ENCODE results near the gene SGMS1. TPM values are rescaled to one million over a fixed set of nuclear protein-coding genes. Genes with fewer than 3 reads are reported as not detected.
"Not testable (repeated sequence)": the region's sequence is repeated elsewhere in the genome, so short reads cannot be mapped to it uniquely, and the experiment has no call there.

The SGMS1 gene
- total and polyA plus RNA-seq, 2 donors, result 14.7 to 25.5 TPM

DNA sequence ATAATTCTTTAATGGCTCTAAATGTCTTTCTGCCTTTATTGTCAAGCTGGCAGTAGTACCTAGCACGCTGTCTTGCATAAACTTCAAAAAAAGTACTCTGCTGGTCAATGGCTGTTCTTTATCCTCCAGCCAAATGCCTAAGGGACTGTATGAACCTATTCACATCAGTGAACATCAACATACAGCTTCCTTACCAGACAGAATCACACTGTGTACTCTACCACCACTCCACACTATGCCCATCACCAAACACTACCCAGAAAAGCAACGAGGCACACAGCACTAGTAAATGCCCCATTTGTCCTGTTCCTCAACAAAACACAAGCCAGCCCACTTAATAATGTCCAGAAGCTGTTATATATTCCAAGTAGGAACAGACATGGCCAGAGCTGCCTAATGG is 127.5 kb downstream of the SGMS1 start:
- Histone ChIP-seq H3K9me3 (ENCODE audit: control insufficient read depth in 2 of 2, insufficient read depth in 1 of 2, low read length in 1 of 2) (no peaks in the 10 kb centered on the region), H3K4me3 (ENCODE audit: low read length in 2 of 2) (no peak overlapping the region), H3K4me1 (ENCODE audit: control insufficient read depth in 2 of 2, insufficient read depth in 2 of 2, low read length in 2 of 2) (no peaks in the 10 kb centered on the region), H3K27ac (ENCODE audit: low read depth in 1 of 2, low read length in 1 of 2) (no peak overlapping the region), H3K27me3 (ENCODE audit: control insufficient read depth in 2 of 2, insufficient read depth in 1 of 2, low read length in 1 of 2) (no peaks in the 10 kb centered on the region), H3K36me3 (ENCODE audit: control insufficient read depth in 2 of 2, insufficient read depth in 2 of 2, low read length in 1 of 2) (no peaks in the 10 kb centered on the region)
- DNase-seq (ENCODE audit: low read depth in 6 of 9, low spot score in 9 of 9), result no peak
- 97% methylated on average over 2 of the region's 2 CpGs for WGBS

DNA sequence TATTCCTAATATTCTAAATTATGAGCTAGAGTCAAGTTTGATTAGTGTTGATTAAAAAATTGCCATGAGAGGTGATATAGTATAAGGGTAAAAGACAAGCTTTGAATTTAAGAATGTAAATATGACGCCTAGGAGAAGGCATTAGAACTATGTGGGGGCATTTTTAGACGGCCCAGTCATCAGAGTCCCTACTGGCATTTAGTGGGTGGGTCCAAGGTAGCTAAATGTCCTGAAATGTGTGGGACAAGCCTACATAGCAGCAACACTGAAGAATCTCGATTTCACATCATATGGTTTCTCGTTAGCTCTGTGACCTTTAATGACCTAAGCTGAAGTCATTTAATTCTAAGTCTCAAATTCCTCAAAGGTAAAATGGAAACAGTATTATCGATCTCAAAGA is 133.5 kb downstream of the SGMS1 start:
- no peaks in the 10 kb centered on the region for H3K27me3 ChIP-seq (ENCODE audit: control insufficient read depth in 2 of 2, insufficient read depth in 1 of 2, low read length in 1 of 2)
- 97% methylated on average over 5 of the region's 5 CpGs for WGBS
- no peak for DNase-seq (ENCODE audit: low read depth in 6 of 9, low spot score in 9 of 9)
- H3K27ac ChIP-seq (ENCODE audit: low read depth in 1 of 2, low read length in 1 of 2), result no peak overlapping the region
- H3K36me3 ChIP-seq (ENCODE audit: control insufficient read depth in 2 of 2, insufficient read depth in 2 of 2, low read length in 1 of 2), result no peaks in the 10 kb centered on the region
- H3K4me1 ChIP-seq (ENCODE audit: control insufficient read depth in 2 of 2, insufficient read depth in 2 of 2, low read length in 2 of 2), result no peaks in the 10 kb centered on the region
- H3K4me3 ChIP-seq (ENCODE audit: low read length in 2 of 2), result no peak overlapping the region
- no peaks in the 10 kb centered on the region for H3K9me3 ChIP-seq (ENCODE audit: control insufficient read depth in 2 of 2, insufficient read depth in 1 of 2, low read length in 1 of 2)

DNA sequence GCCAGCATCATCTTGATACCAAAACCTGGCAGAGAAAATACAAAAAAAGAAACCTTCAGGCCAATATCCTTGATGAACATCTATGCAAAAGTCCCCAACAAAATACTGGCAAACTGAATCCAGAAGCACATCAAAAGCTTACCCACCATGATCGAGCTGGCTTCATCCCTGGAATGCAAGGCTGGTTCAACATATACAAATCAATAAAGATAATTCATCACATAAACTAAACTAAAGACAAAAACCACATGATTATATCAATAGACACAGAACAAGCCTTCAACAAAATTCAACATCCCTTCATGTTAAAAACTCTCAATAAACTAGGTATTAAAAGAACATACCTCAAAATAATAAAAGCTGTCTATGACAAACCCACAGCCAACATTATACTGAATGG is 139.2 kb downstream of the SGMS1 start:
- not testable (repeated sequence) for H3K4me1 ChIP-seq (ENCODE audit: control insufficient read depth in 2 of 2, insufficient read depth in 2 of 2, low read length in 2 of 2); DNase-seq (ENCODE audit: low read depth in 6 of 9, low spot score in 9 of 9)
- 98% methylated on average over 1 of the region's 1 CpG for WGBS

GRCh38 chr10:50480054-50481007 is 143.4 kb downstream of the SGMS1 start:
- WGBS, result 97% methylated on average over 9 of the region's 9 CpGs

More for the DNA sequence above, 139.2 kb downstream of the SGMS1 start:
- H3K36me3 ChIP-seq (ENCODE audit: control insufficient read depth in 2 of 2, insufficient read depth in 2 of 2, low read length in 1 of 2); H3K9me3 ChIP-seq (ENCODE audit: control insufficient read depth in 2 of 2, insufficient read depth in 1 of 2, low read length in 1 of 2); H3K4me3 ChIP-seq (ENCODE audit: low read length in 2 of 2); H3K27me3 ChIP-seq (ENCODE audit: control insufficient read depth in 2 of 2, insufficient read depth in 1 of 2, low read length in 1 of 2); H3K27ac ChIP-seq (ENCODE audit: low read depth in 1 of 2, low read length in 1 of 2): not testable (repeated sequence)

GRCh38 chr10:50477287-50478203 is 146.2 kb downstream of the SGMS1 start:
- no peak for DNase-seq (ENCODE audit: low read depth in 6 of 9, low spot score in 9 of 9)
- H3K36me3 ChIP-seq (ENCODE audit: control insufficient read depth in 2 of 2, insufficient read depth in 2 of 2, low read length in 1 of 2), result no peaks in the 10 kb centered on the region
- no peak overlapping the region for H3K4me3 ChIP-seq (ENCODE audit: low read length in 2 of 2)
- 85% methylated on average over 4 of the region's 4 CpGs for WGBS
- no peaks in the 10 kb centered on the region for H3K27me3 ChIP-seq (ENCODE audit: control insufficient read depth in 2 of 2, insufficient read depth in 1 of 2, low read length in 1 of 2)
- H3K27ac ChIP-seq (ENCODE audit: low read depth in 1 of 2, low read length in 1 of 2), result no peak overlapping the region
- no peaks in the 10 kb centered on the region for H3K9me3 ChIP-seq (ENCODE audit: control insufficient read depth in 2 of 2, insufficient read depth in 1 of 2, low read length in 1 of 2)
- H3K4me1 ChIP-seq (ENCODE audit: control insufficient read depth in 2 of 2, insufficient read depth in 2 of 2, low read length in 2 of 2), result no peaks in the 10 kb centered on the region

More at GRCh38 chr10:50480054-50481007, 143.4 kb downstream of the SGMS1 start:
- Histone ChIP-seq H3K4me3 (ENCODE audit: low read length in 2 of 2) (no peak overlapping the region), H3K4me1 (ENCODE audit: control insufficient read depth in 2 of 2, insufficient read depth in 2 of 2, low read length in 2 of 2) (no peaks in the 10 kb centered on the region), H3K36me3 (ENCODE audit: control insufficient read depth in 2 of 2, insufficient read depth in 2 of 2, low read length in 1 of 2) (no peaks in the 10 kb centered on the region), H3K9me3 (ENCODE audit: control insufficient read depth in 2 of 2, insufficient read depth in 1 of 2, low read length in 1 of 2) (no peaks in the 10 kb centered on the region), H3K27ac (ENCODE audit: low read depth in 1 of 2, low read length in 1 of 2) (no peak overlapping the region), H3K27me3 (ENCODE audit: control insufficient read depth in 2 of 2, insufficient read depth in 1 of 2, low read length in 1 of 2) (no peaks in the 10 kb centered on the region)
- DNase-seq (ENCODE audit: low read depth in 6 of 9, low spot score in 9 of 9), result no peak

GRCh38 chr10:50473756-50474155 is 150.0 kb downstream of the SGMS1 start:
- no peak overlapping the region for H3K27ac ChIP-seq (ENCODE audit: low read depth in 1 of 2, low read length in 1 of 2)
- H3K36me3 ChIP-seq (ENCODE audit: control insufficient read depth in 2 of 2, insufficient read depth in 2 of 2, low read length in 1 of 2), result no peaks in the 10 kb centered on the region
- WGBS, result over 99% methylated on average over 2 of the region's 2 CpGs
- no peak for DNase-seq (ENCODE audit: low read depth in 6 of 9, low spot score in 9 of 9)
- peaks cover 5 to 8% of the 10 kb centered on the region in 2 donors for H3K4me1 ChIP-seq (ENCODE audit: control insufficient read depth in 2 of 2, insufficient read depth in 2 of 2, low read length in 2 of 2)
- H3K27me3 ChIP-seq (ENCODE audit: control insufficient read depth in 2 of 2, insufficient read depth in 1 of 2, low read length in 1 of 2), result no peaks in the 10 kb centered on the region
- no peaks in the 10 kb centered on the region for H3K9me3 ChIP-seq (ENCODE audit: control insufficient read depth in 2 of 2, insufficient read depth in 1 of 2, low read length in 1 of 2)
- no peak overlapping the region for H3K4me3 ChIP-seq (ENCODE audit: low read length in 2 of 2)

- no peak for DNase-seq (ENCODE audit: low read depth in 6 of 9, low spot score in 9 of 9)
- H3K9me3 ChIP-seq (ENCODE audit: control insufficient read depth in 2 of 2, insufficient read depth in 1 of 2, low read length in 1 of 2), result no peaks in the 10 kb centered on the region
- H3K27me3 ChIP-seq (ENCODE audit: control insufficient read depth in 2 of 2, insufficient read depth in 1 of 2, low read length in 1 of 2), result no peaks in the 10 kb centered on the region
- H3K27ac ChIP-seq (ENCODE audit: low read depth in 1 of 2, low read length in 1 of 2), result no peak overlapping the region
- no peak overlapping the region for H3K4me3 ChIP-seq (ENCODE audit: low read length in 2 of 2)
- no peaks in the 10 kb centered on the region for H3K36me3 ChIP-seq (ENCODE audit: control insufficient read depth in 2 of 2, insufficient read depth in 2 of 2, low read length in 1 of 2)
- peaks cover 5 to 8% of the 10 kb centered on the region in 2 donors for H3K4me1 ChIP-seq (ENCODE audit: control insufficient read depth in 2 of 2, insufficient read depth in 2 of 2, low read length in 2 of 2)
Observed at GRCh38 chr10:50472914-50473313, 150.8 kb downstream of the SGMS1 start.

DNA sequence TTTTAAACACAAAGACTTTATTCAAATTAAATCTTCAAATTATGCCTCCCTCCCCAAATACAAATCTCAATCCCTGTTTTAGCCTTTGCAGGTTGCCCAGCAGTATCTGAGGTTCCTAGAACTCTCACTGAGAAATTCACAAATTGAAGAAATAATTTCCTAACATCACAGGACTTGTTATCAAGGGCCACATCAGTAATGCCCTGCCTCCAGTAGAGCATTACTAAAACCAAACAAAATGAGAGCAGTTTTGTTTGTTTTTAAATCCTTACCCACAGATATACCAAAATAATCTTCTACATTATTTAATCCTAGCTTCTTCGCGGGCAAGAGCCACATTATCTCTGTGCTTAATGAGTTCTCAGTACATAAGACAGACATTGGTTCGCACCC is 152.2 kb downstream of the SGMS1 start:
- H3K4me3 ChIP-seq (ENCODE audit: low read length in 2 of 2), result no peak overlapping the region
- H3K9me3 ChIP-seq (ENCODE audit: control insufficient read depth in 2 of 2, insufficient read depth in 1 of 2, low read length in 1 of 2), result no peaks in the 10 kb centered on the region
- WGBS, result 86% methylated on average over 3 of the region's 3 CpGs
- H3K27ac ChIP-seq (ENCODE audit: low read depth in 1 of 2, low read length in 1 of 2), result no peak overlapping the region
- H3K36me3 ChIP-seq (ENCODE audit: control insufficient read depth in 2 of 2, insufficient read depth in 2 of 2, low read length in 1 of 2), result no peaks in the 10 kb centered on the region
- DNase-seq (ENCODE audit: low read depth in 6 of 9, low spot score in 9 of 9), result no peak
- no peaks in the 10 kb centered on the region for H3K27me3 ChIP-seq (ENCODE audit: control insufficient read depth in 2 of 2, insufficient read depth in 1 of 2, low read length in 1 of 2)
- H3K4me1 ChIP-seq (ENCODE audit: control insufficient read depth in 2 of 2, insufficient read depth in 2 of 2, low read length in 2 of 2), result peaks cover 5 to 8% of the 10 kb centered on the region in 2 donors
